Gastroesophageal sphincter (tissue), 4 donors: ENCODE data around the gene C10orf71. TPM values are rescaled to one million over a fixed set of nuclear protein-coding genes. Genes with fewer than 3 reads are reported as not detected.

Source experiments
- ATAC-seq: fragments of 150-250 bp; one replicate; pipeline ENCODE4 v1.9.1; 2016; ENCODE audit warnings: mild to moderate bottlenecking, moderate library complexity
- H3K27ac ChIP-seq, 4 donors: fragments of 200-600 bp; sonication (generic) in 3 of 4; 1 replicate in 3 of 4; 2 replicates in 1 of 4; pipeline ENCODE4 v1.5.1; 2016 to 2019
- H3K27me3 ChIP-seq: fragments of 200-600 bp; sonication (generic); one replicate; pipeline ENCODE4 v1.5.1; 2019
- H3K36me3 ChIP-seq, 2 donors: fragments of 200-600 bp; sonication (generic); one replicate each; pipeline ENCODE4 v1.5.1; 2019; ENCODE audit warnings: control low read depth in 1 of 2
- H3K4me1 ChIP-seq, 3 donors: fragments of 200-600 bp; sonication (generic); 1 replicate in 2 of 3; 2 replicates in 1 of 3; pipeline ENCODE4 v1.5.1; 2016 to 2019; ENCODE audit warnings: control low read depth in 2 of 3
- H3K4me3 ChIP-seq, 2 donors: fragments of 200-600 bp; sonication (generic); one replicate each; pipeline ENCODE4 v1.5.1; 2019; ENCODE audit warnings: mild to moderate bottlenecking in 1 of 2, moderate library complexity in 1 of 2
- H3K9me3 ChIP-seq, 3 donors: fragments of 200-600 bp; sonication (generic); one replicate each; pipeline ENCODE4 v1.5.1; 2017 to 2019; ENCODE audit warnings: control low read depth in 2 of 3
- EP300 ChIP-seq: sonication (generic); formaldehyde crosslinking; IDR thresholded peaks from one replicate; pipeline ENCODE4 v1.6.1; 2017; ENCODE audit warnings: antibody characterized with exemption, mild to moderate bottlenecking
- POLR2A ChIP-seq, 2 donors: fragments of 450-650 bp; IDR thresholded peaks; one replicate each; pipeline ENCODE4 v1.6.1; 2017; ENCODE audit warnings: antibody characterized with exemption in 2 of 2, mild to moderate bottlenecking in 2 of 2, moderate library complexity in 1 of 2
- POLR2AphosphoS5 ChIP-seq: sonication (generic); formaldehyde crosslinking; IDR thresholded peaks from one replicate; pipeline ENCODE4 v1.6.1; 2017; ENCODE audit warnings: antibody characterized with exemption
- WGBS, 2 donors: methylation state at CpG; one replicate each; pipeline ENCODE4 v1.1.5; 2018; ENCODE audit warnings: low coverage in 1 of 2; 5-methylcytosine and 5-hydroxymethylcytosine counted together
- total RNA-seq, 4 donors: library from RNA; depleted of rRNA; stranded (reverse); fragments of >200 nt; gene quantifications; one replicate each; pipeline ENCODE4 v1.1.0, GENCODE V29; 2016
- TF ChIP-seq, protein P1 (sequence below), 4 experiments: fragments of 200-600 bp in 2 of 4; fragments of 450-650 bp in 2 of 4; sonication (generic) in 1 of 4; IDR thresholded peaks; one replicate each; pipeline ENCODE4 v1.5.1; 2017 to 2019; ENCODE audit warnings: antibody characterized with exemption in 4 of 4, mild to moderate bottlenecking in 2 of 4, moderate library complexity in 2 of 4

The C10orf71 gene
- total RNA-seq, 4 donors from 2014 or later, result 0.08 to 0.27 TPM; not detected in 2

DNA sequence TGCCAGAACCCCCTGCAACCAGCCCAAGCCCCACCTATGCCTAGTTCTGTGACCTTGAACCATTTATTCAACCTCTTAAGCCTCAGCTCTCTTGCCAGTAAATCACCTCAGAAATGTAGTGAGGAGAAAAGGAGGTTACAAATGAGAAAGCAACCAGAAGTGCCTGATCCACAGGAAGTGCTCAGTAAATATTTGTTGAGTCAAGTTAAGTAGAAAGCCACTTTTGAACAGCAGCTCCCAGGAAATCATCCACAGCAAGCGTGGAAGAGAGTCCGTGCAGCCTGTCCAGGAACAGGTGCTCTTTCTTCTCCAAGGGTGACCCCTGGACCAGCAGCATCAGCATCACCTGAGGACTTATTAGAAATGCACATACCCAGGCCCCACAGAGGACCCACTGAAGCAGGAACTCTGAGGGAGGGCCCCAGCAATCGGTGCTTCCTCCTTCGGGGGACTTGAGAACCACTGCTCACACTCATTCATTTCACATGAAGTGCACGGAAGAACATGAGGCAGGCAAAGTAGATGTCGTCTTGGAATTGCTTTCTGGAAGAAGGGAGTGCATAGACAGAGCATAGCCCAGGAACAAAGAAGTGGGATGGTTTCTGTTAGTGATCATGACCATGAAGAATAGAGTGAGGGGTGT is 6.3 kb upstream of the C10orf71 start:
- Histone ChIP-seq H3K4me3 (no peak overlapping the region), H3K4me1 (peaks cover 0 to 1% (median 0%) of the 10 kb centered on the region in 3 donors), H3K27me3 (peaks cover 22% of the 10 kb centered on the region), H3K27ac (no peak overlapping the region), H3K36me3 (no peaks in the 10 kb centered on the region), H3K9me3 (no peaks in the 10 kb centered on the region)
- no peak for ATAC-seq
- TF ChIP-seq POLR2AphosphoS5, result no peak
- TF ChIP-seq POLR2A (IDR thresholded peaks at IDR 0.05), result no peak
- TF ChIP-seq, protein P1, sequence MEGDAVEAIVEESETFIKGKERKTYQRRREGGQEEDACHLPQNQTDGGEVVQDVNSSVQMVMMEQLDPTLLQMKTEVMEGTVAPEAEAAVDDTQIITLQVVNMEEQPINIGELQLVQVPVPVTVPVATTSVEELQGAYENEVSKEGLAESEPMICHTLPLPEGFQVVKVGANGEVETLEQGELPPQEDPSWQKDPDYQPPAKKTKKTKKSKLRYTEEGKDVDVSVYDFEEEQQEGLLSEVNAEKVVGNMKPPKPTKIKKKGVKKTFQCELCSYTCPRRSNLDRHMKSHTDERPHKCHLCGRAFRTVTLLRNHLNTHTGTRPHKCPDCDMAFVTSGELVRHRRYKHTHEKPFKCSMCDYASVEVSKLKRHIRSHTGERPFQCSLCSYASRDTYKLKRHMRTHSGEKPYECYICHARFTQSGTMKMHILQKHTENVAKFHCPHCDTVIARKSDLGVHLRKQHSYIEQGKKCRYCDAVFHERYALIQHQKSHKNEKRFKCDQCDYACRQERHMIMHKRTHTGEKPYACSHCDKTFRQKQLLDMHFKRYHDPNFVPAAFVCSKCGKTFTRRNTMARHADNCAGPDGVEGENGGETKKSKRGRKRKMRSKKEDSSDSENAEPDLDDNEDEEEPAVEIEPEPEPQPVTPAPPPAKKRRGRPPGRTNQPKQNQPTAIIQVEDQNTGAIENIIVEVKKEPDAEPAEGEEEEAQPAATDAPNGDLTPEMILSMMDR (IDR thresholded peaks at IDR 0.05), result no peak
- no peak for TF ChIP-seq EP300
- WGBS, 2 donors, result 73 to 78% methylated on average over 2 to 4 of the region's 6 CpGs

DNA sequence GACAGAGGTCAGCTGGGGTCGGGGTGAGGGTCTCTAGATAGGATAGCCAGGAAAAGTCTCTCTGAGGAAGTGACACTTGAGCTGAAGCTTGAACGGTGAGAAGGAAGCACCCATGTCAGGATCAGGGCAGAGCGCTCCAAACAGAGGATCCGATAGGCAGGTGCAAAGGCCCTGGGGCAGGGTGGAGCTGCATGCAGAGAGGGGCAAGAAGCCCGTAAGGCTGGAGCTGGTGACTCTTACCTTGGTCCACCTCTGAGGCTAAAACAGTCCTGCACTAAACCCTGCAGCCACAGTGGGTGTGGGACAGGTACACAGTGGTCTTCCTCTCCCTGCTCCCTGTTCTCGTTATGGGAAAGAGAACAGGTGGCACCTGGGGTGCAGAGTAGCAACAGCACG is 5.8 kb upstream of the C10orf71 start:
- Histone ChIP-seq H3K4me1 (peaks cover 0 to 7% (median 4%) of the 10 kb centered on the region in 3 donors), H3K27me3 (peaks cover 25% of the 10 kb centered on the region), H3K36me3 (no peaks in the 10 kb centered on the region), H3K9me3 (no peaks in the 10 kb centered on the region), H3K27ac (no peak overlapping the region), H3K4me3 (no peak overlapping the region)
- ATAC-seq, result no peak
- no peak for TF ChIP-seq EP300
- TF ChIP-seq POLR2AphosphoS5, result no peak
- TF ChIP-seq, protein P1 (IDR thresholded peaks at IDR 0.05), result no peak
- no peak for TF ChIP-seq POLR2A (IDR thresholded peaks at IDR 0.05)
- WGBS, 2 donors, result 77% methylated on average over 6 of the region's 7 CpGs; no CpG with 5 or more reads in 1 of the 2 donors

DNA sequence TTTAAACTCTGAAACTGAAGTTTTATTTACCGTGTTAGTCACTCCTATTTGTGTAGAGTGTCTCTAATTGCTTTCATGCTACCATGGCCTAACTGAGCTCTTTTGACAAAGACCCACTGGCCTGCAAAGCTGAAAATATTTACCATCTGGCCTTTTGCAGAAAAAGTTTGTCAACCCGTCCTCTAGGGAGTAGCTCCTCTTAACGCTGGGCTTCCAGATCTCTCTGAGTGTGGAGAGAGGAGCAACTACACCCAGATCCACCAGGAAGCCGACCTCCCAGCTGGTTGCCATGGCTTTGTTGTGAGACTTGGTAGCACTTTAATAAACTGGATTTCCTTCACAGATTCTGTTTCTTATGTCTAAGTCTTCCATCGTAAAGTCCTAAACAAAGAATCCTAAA is 4.2 kb upstream of the C10orf71 start:
- WGBS, 2 donors, result 60 to 71% methylated on average over 1 to 4 of the region's 5 CpGs
- H3K9me3 ChIP-seq, result no peaks in the 10 kb centered on the region
- no peak overlapping the region for H3K4me3 ChIP-seq
- H3K4me1 ChIP-seq, result peaks cover 0 to 21% (median 7%) of the 10 kb centered on the region in 3 donors
- ATAC-seq, result no peak
- no peak overlapping the region for H3K27ac ChIP-seq
- no peak for TF ChIP-seq POLR2A (IDR thresholded peaks at IDR 0.05)
- TF ChIP-seq POLR2AphosphoS5, result no peak
- TF ChIP-seq, protein P1 (IDR thresholded peaks at IDR 0.05), result no peak
- TF ChIP-seq EP300, result no peak
- no peaks in the 10 kb centered on the region for H3K36me3 ChIP-seq
- peaks cover 25% of the 10 kb centered on the region for H3K27me3 ChIP-seq

DNA sequence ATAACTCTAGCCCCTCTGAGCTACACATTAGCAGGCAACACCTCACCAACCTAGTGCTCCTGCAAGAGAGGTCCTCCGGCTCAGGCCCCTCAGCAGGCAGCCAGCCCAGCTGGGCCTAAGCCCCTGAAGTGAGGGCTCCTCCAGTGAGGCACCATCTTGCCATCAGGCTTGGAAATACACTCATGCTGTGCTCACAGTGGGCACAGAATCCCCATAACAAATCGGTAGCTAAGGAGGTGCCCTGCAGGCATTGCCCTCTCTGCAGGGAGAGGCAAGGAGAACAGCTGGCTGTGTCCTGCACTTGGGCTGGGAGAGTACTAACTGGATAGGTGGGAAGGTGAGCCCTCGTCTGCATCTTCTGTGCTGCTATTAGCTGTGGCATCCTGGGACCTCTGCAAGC is 3.7 kb upstream of the C10orf71 start:
- peaks cover 0 to 22% (median 7%) of the 10 kb centered on the region in 3 donors for H3K4me1 ChIP-seq
- no peak overlapping the region for H3K4me3 ChIP-seq
- H3K9me3 ChIP-seq, result no peaks in the 10 kb centered on the region
- H3K36me3 ChIP-seq, result no peaks in the 10 kb centered on the region
- H3K27me3 ChIP-seq, result peaks cover 25% of the 10 kb centered on the region
- H3K27ac ChIP-seq, result no peak overlapping the region
- WGBS, 2 donors, result 80% methylated on average over 1 of the region's 3 CpGs; no CpG with 5 or more reads in 1 of the 2 donors
- TF ChIP-seq, protein P1 (IDR thresholded peaks at IDR 0.05), result no peak
- TF ChIP-seq POLR2AphosphoS5, result no peak
- TF ChIP-seq EP300, result no peak
- no peak for ATAC-seq

DNA sequence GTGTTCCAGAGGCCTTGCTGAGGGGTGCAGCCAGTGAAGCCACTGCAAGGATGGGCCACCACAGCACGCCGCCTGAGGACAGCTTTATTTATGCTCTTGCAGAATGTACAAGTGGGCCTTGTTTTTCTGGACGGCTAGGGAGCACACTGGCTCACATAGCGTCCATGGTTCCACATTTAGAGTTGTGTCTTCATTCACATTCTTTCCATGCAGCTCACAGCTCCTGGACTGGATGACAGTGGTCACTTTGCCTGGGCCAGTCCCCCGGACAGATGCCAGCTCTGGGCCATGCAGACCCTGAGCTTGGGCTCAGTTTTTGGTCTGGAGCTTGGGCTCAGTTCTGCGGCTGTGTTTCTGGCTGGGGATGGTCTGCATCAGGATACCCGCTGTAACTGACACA is 2.6 kb upstream of the C10orf71 start:
- Histone ChIP-seq H3K4me3 (no peak overlapping the region), H3K27ac (no peak overlapping the region), H3K36me3 (no peaks in the 10 kb centered on the region), H3K9me3 (no peaks in the 10 kb centered on the region), H3K27me3 (peaks cover 25% of the 10 kb centered on the region), H3K4me1 (peaks cover 0 to 22% (median 7%) of the 10 kb centered on the region in 3 donors)
- WGBS, 2 donors, result 93% methylated on average over 3 of the region's 7 CpGs; no CpG with 5 or more reads in 1 of the 2 donors
- TF ChIP-seq, protein P1 (IDR thresholded peaks at IDR 0.05), result no peak
- TF ChIP-seq POLR2A (IDR thresholded peaks at IDR 0.05), result no peak
- TF ChIP-seq EP300, result no peak
- no peak for TF ChIP-seq POLR2AphosphoS5
- ATAC-seq, result no peak
